Kidney (tissue), 14 donors: ENCODE data around the gene ASB6. TPM values are rescaled to one million over a fixed set of nuclear protein-coding genes. Genes with fewer than 3 reads are reported as not detected.

ENCODE experiments used
- DNase-seq, 5 donors: peaks; one replicate each; pipeline ENCODE4 v3.0.0-alpha.2; 2013 to 2020
- FAIRE-seq: peaks from 2 replicates; lab custom pipeline; 2012; peaks lifted over from hg19 to GRCh38; lab: Jason Lieb, UNC
- H3K27ac ChIP-seq, 2 donors: one replicate each; pipeline ENCODE4 v1.7.0; 2013; ENCODE audit warnings: low read depth in 2 of 2, low read length in 2 of 2, inconsistent platforms in 1 of 2
- H3K27me3 ChIP-seq: one replicate; pipeline ENCODE4 v1.7.1; 2013; ENCODE audit warnings: low read length, inconsistent platforms; ENCODE audit not compliant: control insufficient read depth, insufficient read depth
- H3K36me3 ChIP-seq, 3 donors: one replicate each; pipeline versions ENCODE4 v1.7.0 to v1.7.1; 2013; ENCODE audit warnings: low read length in 3 of 3, control low read depth in 1 of 3, inconsistent platforms in 1 of 3; ENCODE audit not compliant: insufficient read depth in 3 of 3, control insufficient read depth in 2 of 3
- H3K4me1 ChIP-seq, 3 donors: one replicate each; pipeline versions ENCODE4 v1.7.0 to v1.7.1; 2013; ENCODE audit warnings: low read length in 3 of 3, inconsistent platforms in 1 of 3, low read depth in 1 of 3; ENCODE audit not compliant: control insufficient read depth in 2 of 3, insufficient read depth in 2 of 3
- H3K4me3 ChIP-seq, 3 donors: one replicate each; pipeline versions ENCODE4 v1.7.0 to v1.8.1; 2013; ENCODE audit warnings: low read length in 3 of 3, control low read depth in 1 of 3, inconsistent platforms in 1 of 3
- H3K9ac ChIP-seq, 3 donors: one replicate each; pipeline versions ENCODE4 v1.7.0 to v1.7.1; 2013; ENCODE audit warnings: low read length in 3 of 3, control low read depth in 1 of 3, inconsistent platforms in 1 of 3
- H3K9me3 ChIP-seq, 3 donors: one replicate each; pipeline versions ENCODE4 v1.7.0 to v1.7.1; 2013; ENCODE audit warnings: low read length in 3 of 3, control low read depth in 1 of 3, inconsistent platforms in 1 of 3; ENCODE audit not compliant: control insufficient read depth in 2 of 3, insufficient read depth in 1 of 3
- intact Hi-C: fragments of 100-400 bp; cut with DNase I; formaldehyde crosslinking; loops from one replicate; pipeline ENCODE4 v1.11.1; 2022
- polyA plus RNA-seq: library from polyadenylated mRNA; stranded (reverse); fragments of 350-450 nt; fragmentation: Illumina TruSeq; extraction: RNeasy Lipid Tissue Mini Kit (QIAGEN cat#74804); gene quantifications from one replicate; pipeline ENCODE4 v1.2.3, GENCODE V29; 2014; ENCODE audit warnings: low read depth, low replicate concordance; ENCODE audit not compliant: insufficient read depth
- total RNA-seq: library from RNA; stranded (reverse); fragmentation: NEBNext Ultra II Directional; extraction: Animal tissue kit (Norgen Biotek cat#: 25700); gene quantifications from one replicate; pipeline ENCODE4 v1.2.1, GENCODE V29; 2021
- TF ChIP-seq, protein P1 (sequence below): IDR thresholded peaks from 3 replicates; pipeline ENCODE4 v1.5.1; 2012; ENCODE audit warnings: mild to moderate bottlenecking, moderate library complexity, borderline replicate concordance; ENCODE audit not compliant: insufficient read depth; ENCODE audit errors: extremely low read depth
- donor health status: control.
- donor health status: control.
- donor health status: control.
- donor health status: control.
- donor health status: control.
- donor health status: DM: yes; HTN: yes; CAD: no.
- donor health status: Normal renal cell carcinoma (clear cell type).

The ASB6 gene
- total and polyA plus RNA-seq, 2 donors from 2014 or later = 18.1 to 22.5 TPM

DNA sequence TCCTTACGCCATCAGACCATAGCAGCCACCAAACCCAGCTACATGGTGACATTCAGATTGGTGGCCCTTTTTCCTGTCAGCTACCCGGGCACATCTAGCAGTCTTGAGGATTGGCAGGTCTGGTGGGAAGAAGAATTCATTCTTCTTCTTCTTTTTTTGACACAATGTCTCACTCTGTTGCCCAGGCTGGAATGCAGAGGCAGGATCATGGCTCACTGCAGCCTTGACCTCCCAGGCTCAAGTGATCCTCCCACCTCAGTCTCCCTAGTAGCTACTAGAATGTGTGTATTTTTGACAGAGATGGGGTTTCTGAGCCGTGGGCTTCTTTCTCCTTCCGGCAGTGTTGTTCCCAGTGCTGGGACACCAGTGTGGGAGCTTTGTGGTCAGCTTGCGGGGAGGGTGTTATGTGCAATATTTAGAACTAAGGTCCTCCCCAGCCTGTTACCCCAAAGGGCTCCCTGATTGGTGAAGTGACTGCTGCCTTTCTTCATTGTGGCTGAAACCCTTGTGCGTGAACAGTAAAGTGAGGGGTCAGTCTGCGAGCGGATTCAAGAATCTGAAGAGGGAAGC, 12.6 kb downstream of the ASB6 start:
- TF ChIP-seq, protein P1, sequence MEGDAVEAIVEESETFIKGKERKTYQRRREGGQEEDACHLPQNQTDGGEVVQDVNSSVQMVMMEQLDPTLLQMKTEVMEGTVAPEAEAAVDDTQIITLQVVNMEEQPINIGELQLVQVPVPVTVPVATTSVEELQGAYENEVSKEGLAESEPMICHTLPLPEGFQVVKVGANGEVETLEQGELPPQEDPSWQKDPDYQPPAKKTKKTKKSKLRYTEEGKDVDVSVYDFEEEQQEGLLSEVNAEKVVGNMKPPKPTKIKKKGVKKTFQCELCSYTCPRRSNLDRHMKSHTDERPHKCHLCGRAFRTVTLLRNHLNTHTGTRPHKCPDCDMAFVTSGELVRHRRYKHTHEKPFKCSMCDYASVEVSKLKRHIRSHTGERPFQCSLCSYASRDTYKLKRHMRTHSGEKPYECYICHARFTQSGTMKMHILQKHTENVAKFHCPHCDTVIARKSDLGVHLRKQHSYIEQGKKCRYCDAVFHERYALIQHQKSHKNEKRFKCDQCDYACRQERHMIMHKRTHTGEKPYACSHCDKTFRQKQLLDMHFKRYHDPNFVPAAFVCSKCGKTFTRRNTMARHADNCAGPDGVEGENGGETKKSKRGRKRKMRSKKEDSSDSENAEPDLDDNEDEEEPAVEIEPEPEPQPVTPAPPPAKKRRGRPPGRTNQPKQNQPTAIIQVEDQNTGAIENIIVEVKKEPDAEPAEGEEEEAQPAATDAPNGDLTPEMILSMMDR = no peak
- no peak overlapping the region for H3K27ac ChIP-seq
- no peak for FAIRE-seq
- intact Hi-C loops = no loop called here
- H3K36me3 ChIP-seq = peaks cover 0 to 12% (median 7%) of the 10 kb centered on the region in 3 donors
- no peak for DNase-seq
- H3K27me3 ChIP-seq = no peaks in the 10 kb centered on the region
- no peak overlapping the region for H3K9ac ChIP-seq
- no peak overlapping the region for H3K4me3 ChIP-seq
- peaks cover 0 to 33% (median 6%) of the 10 kb centered on the region in 3 donors for H3K4me1 ChIP-seq
- no peaks in the 10 kb centered on the region for H3K9me3 ChIP-seq

DNA sequence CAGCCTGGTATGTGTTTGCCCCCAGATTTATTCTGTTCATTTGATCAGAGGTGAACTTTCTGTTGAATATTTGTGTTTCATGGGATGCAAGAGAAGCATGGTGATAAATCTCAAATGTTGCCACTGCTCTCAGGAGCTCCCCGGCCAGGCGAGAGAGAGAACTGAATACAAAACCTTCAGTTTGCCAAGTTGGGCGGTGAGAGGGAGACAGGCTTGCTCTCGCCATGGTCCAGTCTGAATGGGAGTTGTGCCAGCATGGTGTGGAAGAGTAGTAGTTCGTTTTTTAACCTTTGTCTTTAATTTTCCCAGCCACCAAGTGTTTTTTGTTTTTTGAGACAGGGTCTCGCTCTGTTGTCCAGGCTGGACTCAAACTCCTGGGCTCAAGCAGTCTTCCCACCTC, 13.2 kb downstream of the ASB6 start:
- H3K9ac ChIP-seq = no peak overlapping the region
- no peaks in the 10 kb centered on the region for H3K9me3 ChIP-seq
- no peak overlapping the region for H3K27ac ChIP-seq
- no peak for FAIRE-seq
- peaks cover 0 to 33% (median 6%) of the 10 kb centered on the region in 3 donors for H3K4me1 ChIP-seq
- H3K36me3 ChIP-seq = peaks cover 0 to 9% (median 7%) of the 10 kb centered on the region in 3 donors
- TF ChIP-seq, protein P1 = no peak
- intact Hi-C loops = no loop called here
- no peak for DNase-seq
- H3K27me3 ChIP-seq = no peaks in the 10 kb centered on the region
- no peak overlapping the region for H3K4me3 ChIP-seq

DNA sequence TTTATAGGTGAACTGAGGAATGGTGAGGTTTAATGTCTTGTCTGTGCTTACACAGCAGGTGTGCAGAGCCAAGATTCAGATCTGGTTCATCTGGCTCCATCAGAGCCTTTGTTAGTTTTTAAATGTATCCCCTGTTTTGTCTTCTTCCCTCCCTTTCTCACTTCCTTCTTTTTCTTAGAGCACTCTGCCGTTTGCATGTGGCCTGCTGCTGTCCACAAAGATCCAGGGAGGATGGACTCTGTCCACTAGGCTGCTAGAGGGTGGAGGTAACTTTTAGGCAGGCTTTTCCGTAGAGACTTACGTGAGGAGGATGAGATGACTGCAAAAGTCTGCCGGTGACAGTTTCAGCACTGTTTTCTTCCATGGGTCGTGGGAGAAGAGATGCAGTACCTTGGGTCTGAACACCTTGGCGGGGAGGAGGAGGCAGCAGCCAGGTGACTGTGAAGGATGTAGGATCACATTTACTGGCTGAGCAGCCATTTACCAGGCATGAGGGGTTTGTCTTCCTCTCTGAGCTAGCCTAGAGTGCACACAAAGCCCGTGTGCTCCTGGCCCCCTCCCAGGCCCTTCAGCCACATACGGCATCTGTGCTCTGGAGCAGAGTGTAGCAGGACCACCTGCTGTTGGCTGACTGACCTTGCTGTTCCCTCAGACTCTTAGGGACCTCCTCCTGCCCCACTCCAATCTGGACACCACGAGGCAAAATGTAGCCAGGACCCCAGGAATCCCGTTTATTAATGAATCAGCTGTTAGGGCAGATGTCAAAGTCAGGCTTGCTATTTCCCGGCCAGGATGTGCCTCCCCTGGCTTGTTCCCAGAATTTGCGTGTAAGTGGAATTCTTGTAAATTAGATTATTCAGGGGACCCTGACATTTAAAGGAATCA, 14.2 kb downstream of the ASB6 start:
- peaks cover 0 to 33% (median 6%) of the 10 kb centered on the region in 3 donors for H3K4me1 ChIP-seq
- FAIRE-seq = no peak
- H3K9ac ChIP-seq = peak overlapping the region in 1 of 3 donors; percentile 98
- no peak for DNase-seq
- intact Hi-C loops = no loop called here
- H3K27ac ChIP-seq = peak overlapping the region in 1 of 2 donors; percentile 96
- H3K4me3 ChIP-seq = peak overlapping the region in 2 of 3 donors; percentile 96 to 98
- H3K36me3 ChIP-seq = peaks cover 0 to 5% (median 3%) of the 10 kb centered on the region in 3 donors
- TF ChIP-seq, protein P1 = no peak
- H3K9me3 ChIP-seq = no peaks in the 10 kb centered on the region
- no peaks in the 10 kb centered on the region for H3K27me3 ChIP-seq
